ENCODE results near the gene TRPM3. TPM values are rescaled to one million over a fixed set of nuclear protein-coding genes. Genes with fewer than 3 reads are reported as not detected.

The TRPM3 gene
- total RNA-seq, 1 experiment from 2014 or later: not detected

DNA sequence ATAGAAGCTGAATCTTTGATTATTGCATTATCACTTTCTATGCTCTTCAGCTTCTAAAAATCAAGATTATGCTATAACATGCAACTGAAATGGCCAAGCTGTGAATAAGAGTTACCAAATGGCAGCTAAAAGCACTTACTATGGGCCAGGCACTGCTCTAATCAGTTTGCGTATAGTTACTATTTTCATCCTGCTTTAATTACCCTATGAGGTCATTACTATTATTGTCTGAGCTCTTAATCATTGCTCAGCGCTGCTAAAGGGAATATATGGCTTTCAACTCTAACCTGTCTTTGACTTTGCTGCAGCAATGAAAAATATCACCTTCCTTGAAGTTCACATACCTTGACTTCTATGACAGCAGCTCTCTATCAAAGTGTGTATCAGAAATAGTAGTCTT is 210.8 kb downstream of the TRPM3 start:
- no peak overlapping the region for H3K4me3 Mint-ChIP-seq (ENCODE audit: low read depth, unreplicated experiment)
- H3K4me1 Mint-ChIP-seq (ENCODE audit: low read depth, unreplicated experiment): no peaks in the 10 kb centered on the region
- CTCF ChIA-PET: no interaction called here
- BruUV-seq (replicated peaks): no TSS peak
- intact Hi-C loops (cut with micrococcal nuclease; ENCODE audit: unreplicated experiment): no loop called here
- H3K27me3 Mint-ChIP-seq (ENCODE audit: unreplicated experiment): no peaks in the 10 kb centered on the region
- no peaks in the 10 kb centered on the region for H3K9me3 Mint-ChIP-seq (ENCODE audit: low read depth, unreplicated experiment)
- H3K36me3 Mint-ChIP-seq (ENCODE audit: insufficient read depth, unreplicated experiment): peaks cover 5% of the 10 kb centered on the region
- TF ChIP-seq, protein P1, sequence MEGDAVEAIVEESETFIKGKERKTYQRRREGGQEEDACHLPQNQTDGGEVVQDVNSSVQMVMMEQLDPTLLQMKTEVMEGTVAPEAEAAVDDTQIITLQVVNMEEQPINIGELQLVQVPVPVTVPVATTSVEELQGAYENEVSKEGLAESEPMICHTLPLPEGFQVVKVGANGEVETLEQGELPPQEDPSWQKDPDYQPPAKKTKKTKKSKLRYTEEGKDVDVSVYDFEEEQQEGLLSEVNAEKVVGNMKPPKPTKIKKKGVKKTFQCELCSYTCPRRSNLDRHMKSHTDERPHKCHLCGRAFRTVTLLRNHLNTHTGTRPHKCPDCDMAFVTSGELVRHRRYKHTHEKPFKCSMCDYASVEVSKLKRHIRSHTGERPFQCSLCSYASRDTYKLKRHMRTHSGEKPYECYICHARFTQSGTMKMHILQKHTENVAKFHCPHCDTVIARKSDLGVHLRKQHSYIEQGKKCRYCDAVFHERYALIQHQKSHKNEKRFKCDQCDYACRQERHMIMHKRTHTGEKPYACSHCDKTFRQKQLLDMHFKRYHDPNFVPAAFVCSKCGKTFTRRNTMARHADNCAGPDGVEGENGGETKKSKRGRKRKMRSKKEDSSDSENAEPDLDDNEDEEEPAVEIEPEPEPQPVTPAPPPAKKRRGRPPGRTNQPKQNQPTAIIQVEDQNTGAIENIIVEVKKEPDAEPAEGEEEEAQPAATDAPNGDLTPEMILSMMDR (IDR thresholded peaks at IDR 0.05; ENCODE audit: unreplicated experiment): no peak
- no peak overlapping the region for H3K27ac Mint-ChIP-seq (ENCODE audit: unreplicated experiment)
- DNase-seq: no peak

DNA sequence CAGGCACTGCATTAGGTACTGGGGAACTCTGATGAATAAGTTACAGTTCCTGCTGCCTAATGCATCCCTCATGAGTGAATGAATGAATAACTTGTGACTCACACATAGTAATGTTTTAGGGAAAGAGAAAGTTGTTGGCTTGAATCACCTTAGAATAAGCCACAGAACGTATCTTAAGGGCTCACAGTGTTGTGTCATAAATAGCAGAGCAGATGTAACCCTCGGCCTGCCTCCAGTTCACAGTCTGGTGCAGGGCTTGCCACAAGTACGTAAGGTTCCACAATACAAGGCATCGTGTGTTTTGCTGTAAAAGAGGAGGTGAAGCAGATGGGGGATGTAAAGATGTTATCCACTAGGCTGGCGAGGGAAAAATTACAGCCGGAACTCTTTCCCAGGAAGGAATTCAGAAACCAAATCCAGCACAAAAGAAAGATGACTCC is 218.7 kb downstream of the TRPM3 start:
- no peaks in the 10 kb centered on the region for H3K36me3 Mint-ChIP-seq (ENCODE audit: insufficient read depth, unreplicated experiment)
- CTCF ChIA-PET: no interaction called here
- H3K9me3 Mint-ChIP-seq (ENCODE audit: low read depth, unreplicated experiment): no peaks in the 10 kb centered on the region
- peak overlapping the region; percentile 57 for H3K4me3 Mint-ChIP-seq (ENCODE audit: low read depth, unreplicated experiment)
- H3K27me3 Mint-ChIP-seq (ENCODE audit: unreplicated experiment): no peaks in the 10 kb centered on the region
- TF ChIP-seq, protein P1 (IDR thresholded peaks at IDR 0.05; ENCODE audit: unreplicated experiment): no peak
- no TSS peak for BruUV-seq (replicated peaks)
- DNase-seq: peak; percentile 28
- H3K4me1 Mint-ChIP-seq (ENCODE audit: low read depth, unreplicated experiment): peaks cover 26% of the 10 kb centered on the region
- H3K27ac Mint-ChIP-seq (ENCODE audit: unreplicated experiment): peak overlapping the region; percentile 72
- intact Hi-C loops (cut with micrococcal nuclease; ENCODE audit: unreplicated experiment): loop anchor here (5.0 kb wide), 2 partner anchors 40 to 260 kb away; no protein-coding TSS in a partner anchor

DNA sequence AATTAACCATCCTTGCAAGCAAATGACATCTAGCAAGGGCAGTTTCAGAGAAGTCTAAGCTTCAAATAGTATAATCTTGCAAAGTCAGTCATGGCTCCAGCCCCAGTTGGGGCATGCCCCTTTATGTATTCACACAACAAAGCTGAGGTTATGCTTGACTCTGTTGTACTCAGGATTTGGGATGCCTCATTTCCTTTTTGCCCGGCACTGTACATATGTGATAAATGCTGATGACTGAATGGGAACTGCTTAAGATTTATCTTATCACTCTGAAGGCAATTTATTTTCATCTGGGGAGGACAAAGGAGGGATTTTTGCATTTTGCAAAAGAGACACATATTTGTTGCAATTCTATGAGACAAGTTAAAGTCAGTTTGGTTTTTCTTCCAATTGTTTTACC is 219.2 kb downstream of the TRPM3 start:
- Mint-ChIP-seq H3K4me3 (ENCODE audit: low read depth, unreplicated experiment) (peak overlapping the region; percentile 57), H3K9me3 (ENCODE audit: low read depth, unreplicated experiment) (no peaks in the 10 kb centered on the region), H3K27ac (ENCODE audit: unreplicated experiment) (peak overlapping the region; percentile 72), H3K4me1 (ENCODE audit: low read depth, unreplicated experiment) (peaks cover 26% of the 10 kb centered on the region), H3K27me3 (ENCODE audit: unreplicated experiment) (no peaks in the 10 kb centered on the region), H3K36me3 (ENCODE audit: insufficient read depth, unreplicated experiment) (no peaks in the 10 kb centered on the region)
- CTCF ChIA-PET: no interaction called here
- intact Hi-C loops (cut with micrococcal nuclease; ENCODE audit: unreplicated experiment): loop anchor here (5.0 kb wide), 2 partner anchors 40 to 260 kb away; no protein-coding TSS in a partner anchor
- BruUV-seq (replicated peaks): no TSS peak
- DNase-seq: no peak
- TF ChIP-seq, protein P1 (IDR thresholded peaks at IDR 0.05; ENCODE audit: unreplicated experiment): no peak

DNA sequence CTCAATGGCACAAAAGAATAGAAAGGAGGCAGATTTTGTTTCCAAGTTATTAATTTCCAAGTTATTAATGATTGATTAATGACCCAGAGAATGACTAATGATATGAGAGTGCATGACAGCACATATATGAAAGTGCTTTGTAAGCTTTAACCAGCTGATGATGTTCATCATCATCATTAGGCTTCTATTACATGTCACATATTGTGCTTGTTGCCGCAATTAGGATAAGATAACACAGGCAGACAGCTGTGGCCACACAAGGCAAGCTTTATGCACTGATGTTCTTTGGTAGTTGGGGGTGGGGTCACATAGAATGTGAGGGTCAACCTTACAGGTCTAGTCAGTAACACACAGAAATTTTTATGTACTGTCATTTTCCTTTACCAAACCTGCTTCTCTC is 219.7 kb downstream of the TRPM3 start:
- intact Hi-C loops (cut with micrococcal nuclease; ENCODE audit: unreplicated experiment): loop anchor here (5.0 kb wide), 2 partner anchors 39 to 259 kb away; no protein-coding TSS in a partner anchor
- H3K27me3 Mint-ChIP-seq (ENCODE audit: unreplicated experiment): no peaks in the 10 kb centered on the region
- BruUV-seq (replicated peaks): no TSS peak
- no peak for DNase-seq
- peaks cover 26% of the 10 kb centered on the region for H3K4me1 Mint-ChIP-seq (ENCODE audit: low read depth, unreplicated experiment)
- no peak overlapping the region for H3K27ac Mint-ChIP-seq (ENCODE audit: unreplicated experiment)
- TF ChIP-seq, protein P1 (IDR thresholded peaks at IDR 0.05; ENCODE audit: unreplicated experiment): no peak
- CTCF ChIA-PET: interaction anchor here (0.6 kb wide), 1 partner anchor 1123 kb away, joined by 3 read pairs; no protein-coding TSS in a partner anchor
- no peaks in the 10 kb centered on the region for H3K36me3 Mint-ChIP-seq (ENCODE audit: insufficient read depth, unreplicated experiment)
- H3K9me3 Mint-ChIP-seq (ENCODE audit: low read depth, unreplicated experiment): no peaks in the 10 kb centered on the region
- H3K4me3 Mint-ChIP-seq (ENCODE audit: low read depth, unreplicated experiment): no peak overlapping the region
